ENCODE measurements around the gene TBRG1.

DNA sequence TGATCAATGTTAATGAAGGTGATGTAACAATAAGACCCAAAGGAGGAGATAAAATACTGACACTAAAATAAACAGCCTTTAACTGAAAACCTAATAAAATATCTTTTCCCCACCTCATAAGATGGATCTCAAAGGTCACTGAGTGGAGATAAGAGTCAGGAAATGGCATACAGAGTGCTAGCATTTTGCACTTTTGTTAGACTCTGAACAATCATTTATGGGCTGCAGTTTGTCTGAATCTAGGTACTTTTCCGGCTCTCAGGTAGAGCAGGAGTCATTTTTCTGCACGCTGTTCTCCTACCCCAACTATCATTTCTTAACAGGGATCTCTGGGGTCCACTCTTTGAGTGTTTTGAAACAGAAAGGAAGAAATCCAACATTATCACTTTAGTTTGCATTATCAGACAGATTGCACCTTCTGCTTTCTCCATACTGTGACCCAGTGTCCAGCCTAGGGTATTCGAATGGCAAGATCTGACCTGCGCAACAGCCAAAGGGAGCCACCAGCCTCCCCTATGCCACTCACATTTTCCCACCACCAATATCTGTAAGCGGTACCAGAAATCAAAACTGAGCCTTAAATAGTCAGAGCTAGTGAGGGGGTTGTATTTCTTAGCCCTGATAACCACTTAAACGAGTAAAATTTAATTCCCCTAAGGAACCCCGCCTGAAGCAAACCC is 50.0 kb downstream of the TBRG1 start:
- TF ChIP-seq, protein P1, sequence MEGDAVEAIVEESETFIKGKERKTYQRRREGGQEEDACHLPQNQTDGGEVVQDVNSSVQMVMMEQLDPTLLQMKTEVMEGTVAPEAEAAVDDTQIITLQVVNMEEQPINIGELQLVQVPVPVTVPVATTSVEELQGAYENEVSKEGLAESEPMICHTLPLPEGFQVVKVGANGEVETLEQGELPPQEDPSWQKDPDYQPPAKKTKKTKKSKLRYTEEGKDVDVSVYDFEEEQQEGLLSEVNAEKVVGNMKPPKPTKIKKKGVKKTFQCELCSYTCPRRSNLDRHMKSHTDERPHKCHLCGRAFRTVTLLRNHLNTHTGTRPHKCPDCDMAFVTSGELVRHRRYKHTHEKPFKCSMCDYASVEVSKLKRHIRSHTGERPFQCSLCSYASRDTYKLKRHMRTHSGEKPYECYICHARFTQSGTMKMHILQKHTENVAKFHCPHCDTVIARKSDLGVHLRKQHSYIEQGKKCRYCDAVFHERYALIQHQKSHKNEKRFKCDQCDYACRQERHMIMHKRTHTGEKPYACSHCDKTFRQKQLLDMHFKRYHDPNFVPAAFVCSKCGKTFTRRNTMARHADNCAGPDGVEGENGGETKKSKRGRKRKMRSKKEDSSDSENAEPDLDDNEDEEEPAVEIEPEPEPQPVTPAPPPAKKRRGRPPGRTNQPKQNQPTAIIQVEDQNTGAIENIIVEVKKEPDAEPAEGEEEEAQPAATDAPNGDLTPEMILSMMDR (conservative IDR thresholded peaks at IDR 0.05; ENCODE audit: low read depth, low read length), result no peak
- TF ChIP-seq POLR2A (IDR thresholded peaks at IDR 0.05; ENCODE audit: low read depth, low read length) (no peak), MAZ (IDR thresholded peaks at IDR 0.05; ENCODE audit: borderline replicate concordance, low read depth, low read length) (no peak), MAFK (IDR thresholded peaks at IDR 0.05; ENCODE audit: low read depth, low read length) (no peak), CEBPB (IDR thresholded peaks at IDR 0.05; ENCODE audit: low read depth, low read length) (no peak), RAD21 (IDR thresholded peaks at IDR 0.05; ENCODE audit: low read length) (no peak)
- TF ChIP-seq, protein P2, sequence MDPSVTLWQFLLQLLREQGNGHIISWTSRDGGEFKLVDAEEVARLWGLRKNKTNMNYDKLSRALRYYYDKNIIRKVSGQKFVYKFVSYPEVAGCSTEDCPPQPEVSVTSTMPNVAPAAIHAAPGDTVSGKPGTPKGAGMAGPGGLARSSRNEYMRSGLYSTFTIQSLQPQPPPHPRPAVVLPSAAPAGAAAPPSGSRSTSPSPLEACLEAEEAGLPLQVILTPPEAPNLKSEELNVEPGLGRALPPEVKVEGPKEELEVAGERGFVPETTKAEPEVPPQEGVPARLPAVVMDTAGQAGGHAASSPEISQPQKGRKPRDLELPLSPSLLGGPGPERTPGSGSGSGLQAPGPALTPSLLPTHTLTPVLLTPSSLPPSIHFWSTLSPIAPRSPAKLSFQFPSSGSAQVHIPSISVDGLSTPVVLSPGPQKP (IDR thresholded peaks at IDR 0.05; ENCODE audit: borderline replicate concordance, low read depth, low read length), result no peak
